ENCODE results near the gene LYPD6B. TPM values are rescaled to one million over a fixed set of nuclear protein-coding genes. Genes with fewer than 3 reads are reported as not detected.

LYPD6B gene
- total RNA-seq, 1 donor from 2014 or later, result 1.1 TPM

- TF ChIP-seq CTCF (conservative IDR thresholded peaks at IDR 0.05; ENCODE audit: low read depth, low read length), result no peak
- DNase-seq (ENCODE audit: low read depth), result no peak
Observed at GRCh38 chr2:149221002-149221401, 182.5 kb downstream of the LYPD6B start.

GRCh38 chr2:149221898-149222297 is 183.4 kb downstream of the LYPD6B start:
- H3K4me3 ChIP-seq (ENCODE audit: low read depth, low read length), result no peak overlapping the region
- TF ChIP-seq CTCF (conservative IDR thresholded peaks at IDR 0.05; ENCODE audit: low read depth, low read length), result no peak
- no peak for DNase-seq (ENCODE audit: low read depth)

More at GRCh38 chr2:149221002-149221401, 182.5 kb downstream of the LYPD6B start:
- no peak overlapping the region for H3K4me3 ChIP-seq (ENCODE audit: low read depth, low read length)

GRCh38 chr2:149223472-149224095 is 185.1 kb downstream of the LYPD6B start:
- DNase-seq (ENCODE audit: low read depth), result no peak
- no peak for TF ChIP-seq CTCF (conservative IDR thresholded peaks at IDR 0.05; ENCODE audit: low read depth, low read length)
- H3K4me3 ChIP-seq (ENCODE audit: low read depth, low read length), result no peak overlapping the region

- H3K4me3 ChIP-seq (ENCODE audit: low read depth, low read length), result no peak overlapping the region
- no peak for TF ChIP-seq CTCF (conservative IDR thresholded peaks at IDR 0.05; ENCODE audit: low read depth, low read length)
- DNase-seq (ENCODE audit: low read depth), result no peak
Observed at GRCh38 chr2:149224543-149224942, 186.0 kb downstream of the LYPD6B start.

GRCh38 chr2:149225446-149225845 is 186.9 kb downstream of the LYPD6B start:
- no peak for TF ChIP-seq CTCF (conservative IDR thresholded peaks at IDR 0.05; ENCODE audit: low read depth, low read length)
- no peak overlapping the region for H3K4me3 ChIP-seq (ENCODE audit: low read depth, low read length)
- DNase-seq (ENCODE audit: low read depth), result no peak

GRCh38 chr2:149226790-149227189 is 188.3 kb downstream of the LYPD6B start:
- no peak overlapping the region for H3K4me3 ChIP-seq (ENCODE audit: low read depth, low read length)
- TF ChIP-seq CTCF (conservative IDR thresholded peaks at IDR 0.05; ENCODE audit: low read depth, low read length), result no peak
- no peak for DNase-seq (ENCODE audit: low read depth)

GRCh38 chr2:149235816-149236375 is 197.4 kb downstream of the LYPD6B start:
- no peak for DNase-seq (ENCODE audit: low read depth)
- no peak for TF ChIP-seq CTCF (conservative IDR thresholded peaks at IDR 0.05; ENCODE audit: low read depth, low read length)
- no peak overlapping the region for H3K4me3 ChIP-seq (ENCODE audit: low read depth, low read length)
